GM12891 (cell line): ENCODE measurements around the gene TNS3.

Experiments used
- POLR2A ChIP-seq: IDR thresholded peaks from 2 replicates; pipeline ENCODE4 v1.6.1; 2011; ENCODE audit warnings: low read depth, low read length, control low read depth
- POLR2AphosphoS5 ChIP-seq: IDR thresholded peaks from 2 replicates; pipeline ENCODE4 v1.6.1; 2011; ENCODE audit warnings: low read depth, low read length, control low read depth

GRCh38 chr7:47452295-47452694, 129.6 kb downstream of the TNS3 start:
- no peak for TF ChIP-seq POLR2A
- TF ChIP-seq POLR2AphosphoS5: no peak
